HG02852 (cell line): ENCODE results near the gene FYN.
"Not testable (repeated sequence)": the region's sequence is repeated elsewhere in the genome, so short reads cannot be mapped to it uniquely, and the experiment has no call there.

Source experiments
- ATAC-seq: cut with Tn5 transposase; IDR thresholded peaks from one replicate; pipeline ENCODE4 v1.9.1; 2021; ENCODE audit warnings: mild to moderate bottlenecking, moderate library complexity; ENCODE audit not compliant: unreplicated experiment

The FYN gene

DNA sequence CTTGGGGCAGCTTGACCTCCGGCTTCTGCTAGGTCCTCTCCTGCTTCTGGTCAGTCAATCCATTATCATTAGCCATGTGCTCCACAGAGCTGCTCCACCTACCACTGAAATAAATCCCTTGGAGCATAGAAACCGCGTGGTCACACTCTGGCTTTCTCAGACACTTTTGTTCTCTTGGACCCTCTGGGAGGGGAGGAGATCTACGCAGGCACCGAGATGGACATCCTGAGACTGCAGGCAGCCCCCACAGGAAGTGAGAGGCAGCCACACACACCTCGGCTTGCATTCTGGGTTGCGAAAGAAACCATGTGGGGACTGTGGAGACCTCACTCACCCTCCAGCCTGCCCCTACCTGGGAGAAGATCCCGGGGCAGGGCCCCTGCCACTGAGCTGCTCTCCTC, 79.5 kb downstream of the FYN start:
- no peak for ATAC-seq

- no peak for ATAC-seq
Observed at GRCh38 chr6:111792914-111793700, 80.1 kb downstream of the FYN start.

GRCh38 chr6:111792241-111792640, 81.0 kb downstream of the FYN start:
- ATAC-seq, result no peak

- no peak for ATAC-seq
Observed at GRCh38 chr6:111791415-111791814, 81.8 kb downstream of the FYN start.

GRCh38 chr6:111789598-111789997, 83.7 kb downstream of the FYN start:
- ATAC-seq, result no peak

DNA sequence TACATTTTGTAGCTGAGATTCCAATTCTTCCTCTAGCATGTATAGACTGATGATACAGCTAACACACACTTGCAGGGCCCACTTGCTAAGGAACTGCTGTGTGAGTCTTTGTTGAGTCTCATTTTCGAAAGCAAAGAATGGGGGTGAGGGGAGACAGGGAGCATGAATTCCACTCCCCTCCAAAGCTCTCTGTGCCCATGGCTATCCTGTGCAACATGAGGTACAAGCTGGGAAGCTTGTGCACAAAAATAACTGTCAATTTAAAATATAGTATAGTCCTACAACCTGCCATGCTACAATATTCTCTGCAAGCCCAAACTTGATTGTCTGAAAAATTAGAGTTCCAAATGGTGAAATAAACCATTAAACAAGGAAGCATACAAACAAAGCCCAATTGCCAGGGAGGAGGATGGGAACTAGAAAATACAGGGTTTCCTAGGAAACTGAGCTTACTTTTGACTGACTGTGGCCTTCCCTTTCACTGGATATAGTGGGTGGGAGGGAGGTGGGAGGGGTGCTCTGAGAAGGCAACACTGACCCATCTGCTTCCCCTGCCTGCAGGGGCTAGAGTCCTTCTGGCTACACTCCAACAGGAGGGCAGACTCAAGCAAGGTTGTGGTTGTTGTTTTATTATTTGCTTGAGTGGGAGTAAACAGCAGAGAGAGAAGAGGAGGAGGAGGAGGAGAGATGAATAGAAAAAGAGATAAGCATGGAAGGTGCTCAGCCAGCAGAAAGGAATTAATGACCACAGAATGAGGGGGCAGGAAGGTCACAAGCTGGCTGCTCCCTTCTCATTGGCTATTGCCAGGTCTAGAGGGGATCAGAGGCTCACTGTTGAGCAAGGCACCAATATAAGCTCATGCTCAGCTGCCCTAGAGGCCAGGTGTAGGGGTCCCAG, 84.6 kb downstream of the FYN start:
- ATAC-seq, result no peak

- ATAC-seq, result not testable (repeated sequence)
Observed at GRCh38 chr6:111786151-111786550, 87.1 kb downstream of the FYN start.

GRCh38 chr6:111784433-111784832, 88.8 kb downstream of the FYN start:
- no peak for ATAC-seq

DNA sequence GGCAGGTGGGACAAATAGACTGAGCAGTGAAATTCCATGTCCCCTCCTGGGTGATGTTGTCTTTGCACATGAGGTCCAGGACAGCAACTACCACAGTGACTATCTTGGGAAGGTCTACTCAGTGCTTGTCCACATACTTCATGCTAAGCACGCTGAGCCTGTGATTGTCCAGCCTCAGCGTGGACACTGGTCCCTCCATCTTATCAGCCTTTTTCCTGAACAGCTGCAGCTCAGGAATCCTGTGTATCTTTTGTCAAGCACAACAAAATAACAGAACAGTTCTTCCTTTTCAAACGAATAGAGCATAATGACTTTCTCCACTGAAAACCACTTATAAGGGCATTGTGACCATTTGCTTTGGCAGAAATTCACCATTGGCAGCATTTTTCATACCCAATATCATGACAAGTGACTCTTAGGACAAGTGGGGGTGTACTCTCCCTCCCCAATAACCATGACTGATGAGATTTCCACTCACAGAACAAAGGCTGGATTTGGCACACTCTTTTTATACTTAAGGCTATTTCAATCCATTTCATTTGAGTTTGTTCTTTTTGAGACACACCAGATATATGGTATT, 90.3 kb downstream of the FYN start:
- ATAC-seq, result no peak

DNA sequence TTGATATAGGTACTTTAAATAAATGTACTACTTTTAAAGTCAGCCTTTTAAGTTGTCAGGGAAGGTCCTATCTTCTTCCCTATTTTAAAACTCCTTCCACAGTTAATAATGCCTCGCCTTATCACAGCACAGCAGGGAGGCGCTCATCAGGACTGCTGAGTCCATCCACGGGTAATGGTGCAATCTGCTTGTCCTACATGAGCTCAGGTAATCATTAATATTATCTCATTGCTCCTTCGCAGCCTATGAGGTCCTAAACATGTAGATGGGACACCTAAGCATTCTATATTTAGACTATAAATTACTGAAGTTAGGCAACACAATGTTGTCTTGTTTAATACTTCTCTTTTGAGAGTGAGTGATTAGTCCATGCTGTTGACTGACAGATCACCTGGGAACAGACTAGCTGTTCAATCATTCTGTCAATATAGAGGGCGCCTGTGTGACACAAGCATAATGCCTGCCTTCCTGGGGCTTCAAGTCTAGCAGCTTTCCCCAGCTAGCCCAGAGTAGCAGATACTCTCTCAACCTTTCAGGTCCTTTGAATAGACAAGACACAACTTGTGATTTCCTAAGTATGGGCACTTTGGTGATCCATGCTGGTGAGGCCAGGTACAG, 91.0 kb downstream of the FYN start:
- no peak for ATAC-seq

DNA sequence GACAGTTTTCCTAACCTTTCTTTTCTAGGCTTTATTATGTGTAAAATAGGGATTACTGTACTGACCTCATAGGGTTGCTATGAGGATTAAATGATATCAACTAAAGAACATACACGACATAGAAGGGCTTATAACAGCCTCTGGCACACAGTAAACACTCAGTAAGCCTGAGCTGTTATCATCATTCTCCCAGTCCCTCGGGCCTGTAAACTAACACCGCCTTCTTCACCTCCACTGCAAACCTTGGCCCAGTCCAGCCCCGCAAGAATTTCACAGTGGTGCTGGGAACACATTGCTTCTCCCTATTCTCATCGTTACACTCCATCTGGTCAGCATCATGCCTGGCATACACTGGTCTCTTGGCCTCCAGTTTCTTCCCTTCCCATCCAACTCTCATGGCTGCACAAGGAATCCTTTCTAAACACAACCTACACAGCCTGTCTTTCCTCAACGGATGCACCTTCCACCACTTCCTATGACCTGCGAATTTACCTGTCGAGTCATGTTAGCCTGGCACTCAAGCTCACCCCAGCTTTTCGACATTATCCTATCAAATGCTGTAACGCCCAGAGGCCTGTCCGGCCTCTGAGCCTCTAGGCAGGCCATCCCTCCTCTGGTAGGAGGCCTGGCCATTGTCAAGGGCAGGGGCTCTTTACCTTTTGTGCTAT, 92.1 kb downstream of the FYN start:
- no peak for ATAC-seq

DNA sequence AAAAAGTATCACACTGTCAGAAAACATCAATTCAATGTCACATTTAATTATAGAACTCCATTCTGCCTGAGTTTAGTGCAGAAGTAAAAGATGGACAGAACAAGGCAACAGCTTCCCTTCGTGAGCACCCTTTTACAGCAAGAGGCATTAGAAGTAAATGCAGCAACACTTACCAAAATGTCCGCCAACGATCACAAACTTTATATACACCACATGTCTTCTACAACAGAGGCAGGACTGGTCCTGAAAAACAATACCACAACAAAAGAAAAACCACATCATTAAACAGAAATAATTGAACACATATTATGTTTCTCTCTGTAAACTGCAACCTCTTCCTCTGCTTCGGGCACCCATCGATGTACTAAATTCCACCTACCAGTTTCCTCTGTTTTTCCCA, 92.9 kb downstream of the FYN start:
- no peak for ATAC-seq

GRCh38 chr6:111779660-111780059, 93.6 kb downstream of the FYN start:
- ATAC-seq, result no peak

DNA sequence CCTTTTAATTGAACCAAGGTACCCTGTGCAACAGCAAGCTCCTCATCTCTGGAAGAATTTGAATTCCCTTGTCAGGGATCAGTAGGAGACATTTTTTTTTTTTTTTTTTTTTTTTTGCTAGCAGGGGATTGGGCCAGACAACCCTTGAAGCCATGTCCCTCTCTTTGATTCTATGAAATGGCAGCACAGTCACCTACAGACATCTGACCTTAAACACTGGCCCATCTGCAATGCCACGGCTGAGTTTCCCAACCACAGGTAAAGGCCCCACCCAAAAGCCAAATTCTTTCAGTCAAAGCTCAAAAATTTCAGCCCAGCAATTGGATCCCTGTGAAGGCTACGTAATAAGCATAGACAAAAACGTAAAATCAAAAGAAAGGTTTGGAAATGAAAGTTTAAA, 94.2 kb downstream of the FYN start:
- ATAC-seq, result no peak

- ATAC-seq, result no peak
Observed at GRCh38 chr6:111777357-111777756, 95.9 kb downstream of the FYN start.

DNA sequence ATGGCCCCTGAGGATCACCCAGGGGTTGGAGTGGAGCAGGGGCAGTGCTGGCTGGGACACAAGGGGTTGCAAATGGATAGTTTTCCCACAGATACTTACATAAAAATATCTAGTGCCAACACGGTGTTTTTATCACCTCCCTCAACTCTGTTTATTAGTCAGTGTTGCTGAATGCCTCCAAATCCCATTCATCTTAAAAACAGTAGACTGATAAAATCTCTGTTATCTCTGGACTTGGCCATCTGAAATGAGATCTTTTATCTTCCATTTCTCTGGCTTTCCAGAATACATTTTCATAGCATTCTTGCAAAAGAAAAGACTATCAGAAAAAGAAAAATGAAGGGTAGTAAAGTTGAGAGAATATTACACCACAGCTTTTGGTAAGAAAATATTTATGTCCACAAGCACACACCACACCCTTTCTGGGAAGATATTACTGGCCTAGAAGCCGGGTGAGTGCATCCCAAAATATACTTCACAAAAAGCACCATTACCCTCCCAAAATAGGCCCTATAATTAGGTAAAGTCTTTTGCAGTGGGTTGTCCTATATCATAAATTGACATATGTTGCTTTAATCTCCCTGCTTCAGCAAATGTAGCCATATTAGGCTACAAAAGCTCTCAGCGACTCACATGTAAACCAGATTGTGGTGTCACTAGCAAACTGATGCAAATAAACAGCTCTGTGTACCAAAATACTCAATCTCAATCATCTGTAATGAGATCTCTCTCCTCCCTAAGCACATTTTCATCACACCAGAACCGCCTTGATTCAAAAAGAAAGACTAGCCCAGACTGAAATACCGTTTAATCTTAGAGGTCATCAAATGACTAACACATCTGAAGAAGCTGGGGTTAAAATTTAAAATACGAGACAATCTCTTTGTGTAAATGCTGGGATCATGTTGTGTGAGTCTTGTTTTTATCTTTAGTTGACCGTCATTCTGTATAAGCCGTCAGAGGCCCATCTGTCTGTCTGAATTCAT, 96.7 kb downstream of the FYN start:
- ATAC-seq, result no peak

GRCh38 chr6:111775145-111775922, 97.9 kb downstream of the FYN start:
- no peak for ATAC-seq

- no peak for ATAC-seq
Observed at GRCh38 chr6:111774346-111774703, 98.9 kb downstream of the FYN start.
